Activated CD8-positive, alpha-beta T cell treated with anti-CD3 and anti-CD28 coated beads for 36 hours (primary cell): Measurements from ENCODE around the gene MEX3A. TPM values are rescaled to one million over a fixed set of nuclear protein-coding genes. Genes with fewer than 3 reads are reported as not detected.
A peak's percentile ranks its signal among the peaks of the same experiment; 100 is the strongest.
"Not testable (repeated sequence)": the region's sequence is repeated elsewhere in the genome, so short reads cannot be mapped to it uniquely, and the experiment has no call there.

Experiments used
- ATAC-seq: fragments of 200-7000 bp; cut with Tn5 transposase; one replicate; pipeline ENCODE4 v1.10.0; 2021; ENCODE audit warnings: mild to moderate bottlenecking, moderate library complexity
- CTCF ChIA-PET: fragments of 350-600 bp; sonication (Branson Sonifier 250); formaldehyde crosslinking; loops from one replicate; lab custom pipeline; 2021; ENCODE audit warnings: antibody characterized with exemption; lab: Charles Lee
- POLR2A ChIA-PET: fragments of 350-600 bp; sonication (Branson Sonifier 250); formaldehyde crosslinking; loops from one replicate; lab custom pipeline; 2021; ENCODE audit warnings: antibody characterized with exemption; lab: Charles Lee
- DNase-seq: peaks from one replicate; pipeline ENCODE4 v3.0.0-alpha.2; 2020
- H3K27ac Mint-ChIP-seq: one replicate; pipeline ENCODE4 v1.8.0; 2021; ENCODE audit warnings: mild to moderate bottlenecking, mixed read lengths
- H3K27me3 Mint-ChIP-seq: one replicate; pipeline ENCODE4 v1.8.0; 2021; ENCODE audit warnings: mixed read lengths
- H3K36me3 Mint-ChIP-seq: one replicate; pipeline ENCODE4 v1.8.0; 2021; ENCODE audit warnings: low read depth, mixed read lengths
- H3K4me1 Mint-ChIP-seq: one replicate; pipeline ENCODE4 v1.8.0; 2021; ENCODE audit warnings: low read depth, mixed read lengths
- H3K4me3 Mint-ChIP-seq: one replicate; pipeline ENCODE4 v1.8.0; 2021; ENCODE audit warnings: mild to moderate bottlenecking, moderate library complexity, mixed read lengths
- H3K9me3 Mint-ChIP-seq: one replicate; pipeline ENCODE4 v1.8.0; 2021; ENCODE audit warnings: mixed read lengths
- CTCF ChIP-seq: fragments of 200-600 bp; IDR thresholded peaks from one replicate; pipeline ENCODE4 v1.8.0; 2022; ENCODE audit warnings: antibody characterized with exemption, mild to moderate bottlenecking
- intact Hi-C: fragments of 100-400 bp; cut with micrococcal nuclease; formaldehyde crosslinking; loops from one replicate; pipeline ENCODE4 v1.10.0; 2022
- total RNA-seq, 2 experiments: library from RNA; stranded (reverse); gene quantifications; one replicate each; pipeline ENCODE4 v1.2.3, GENCODE V29; 2021

MEX3A gene
- total RNA-seq, 2 experiments from 2014 or later = 0.45 to 0.83 TPM

- POLR2A ChIA-PET = interaction anchor here (1.1 to 1.2 kb wide), 2 partner anchors 12 to 115 kb away, joined by 3 to 4 read pairs; no protein-coding TSS in a partner anchor
- H3K27me3 Mint-ChIP-seq = peaks cover 1% of the 10 kb centered on the region
- intact Hi-C loops = no loop called here
Measured at GRCh38 chr1:156121457-156121856, 39.2 kb upstream of the MEX3A start.

GRCh38 chr1:156121005-156121404, 38.7 kb upstream of the MEX3A start:
- ChIA-PET POLR2A (interaction anchor here (0.9 to 10.2 kb wide), 5 partner anchors 12 to 115 kb away, joined by 3 to 94 read pairs (median 4); no protein-coding TSS in a partner anchor), CTCF (interaction anchor here (0.8 to 14.1 kb wide), 5 partner anchors 8 to 914 kb away, joined by 3 to 164 read pairs (median 5); no protein-coding TSS in a partner anchor)
- H3K9me3 Mint-ChIP-seq, DNase-seq, H3K27me3 Mint-ChIP-seq, ATAC-seq, H3K36me3 Mint-ChIP-seq, intact Hi-C loops, H3K4me3 Mint-ChIP-seq, H3K27ac Mint-ChIP-seq: not testable (repeated sequence)
- H3K4me1 Mint-ChIP-seq = peaks cover 50% of the 10 kb centered on the region

More at GRCh38 chr1:156121457-156121856, 39.2 kb upstream of the MEX3A start:
- no peak for TF ChIP-seq CTCF
- ATAC-seq = no peak
- Mint-ChIP-seq H3K9me3 (no peaks in the 10 kb centered on the region), H3K36me3 (peaks cover 9% of the 10 kb centered on the region), H3K4me1 (peaks cover 50% of the 10 kb centered on the region), H3K4me3 (no peak overlapping the region), H3K27ac (no peak overlapping the region)
- CTCF ChIA-PET = interaction anchor here (11.1 to 14.1 kb wide), 2 partner anchors 7 to 28 kb away, joined by 103 to 164 read pairs; no protein-coding TSS in a partner anchor
- DNase-seq = no peak

- intact Hi-C loops = no loop called here
- TF ChIP-seq CTCF = no peak
- DNase-seq = no peak
- no peak overlapping the region for H3K4me3 Mint-ChIP-seq
- H3K4me1 Mint-ChIP-seq = peaks cover 49% of the 10 kb centered on the region
- no peaks in the 10 kb centered on the region for H3K9me3 Mint-ChIP-seq
- ATAC-seq = no peak
- H3K36me3 Mint-ChIP-seq = peaks cover 9% of the 10 kb centered on the region
- CTCF ChIA-PET = interaction anchor here (0.8 to 14.1 kb wide), 5 partner anchors 9 to 913 kb away, joined by 3 to 164 read pairs (median 5); no protein-coding TSS in a partner anchor
- POLR2A ChIA-PET = interaction anchor here (0.6 to 10.2 kb wide), 6 partner anchors 9 to 142 kb away, joined by 3 to 94 read pairs (median 4); partner anchors contain the start of gene ARHGEF2
- no peak overlapping the region for H3K27ac Mint-ChIP-seq
- H3K27me3 Mint-ChIP-seq = peaks cover 1% of the 10 kb centered on the region
Measured at GRCh38 chr1:156120318-156120717, 38.1 kb upstream of the MEX3A start.

- peaks cover 1% of the 10 kb centered on the region for H3K27me3 Mint-ChIP-seq
- TF ChIP-seq CTCF = no peak
- CTCF ChIA-PET = interaction anchor here (1.2 to 14.1 kb wide), 4 partner anchors 9 to 26 kb away, joined by 3 to 164 read pairs (median 54); no protein-coding TSS in a partner anchor
Measured at GRCh38 chr1:156119503-156120209, 37.4 kb upstream of the MEX3A start.

GRCh38 chr1:156118177-156118868, 36.1 kb upstream of the MEX3A start:
- ChIA-PET CTCF (interaction anchor here (1.2 to 14.1 kb wide), 3 partner anchors 11 to 28 kb away, joined by 3 to 164 read pairs (median 103); no protein-coding TSS in a partner anchor), POLR2A (interaction anchor here (0.9 to 10.2 kb wide), 4 partner anchors 11 to 21 kb away, joined by 4 to 94 read pairs (median 38); no protein-coding TSS in a partner anchor)
- Mint-ChIP-seq H3K27ac (no peak overlapping the region), H3K4me1 (peaks cover 46% of the 10 kb centered on the region), H3K36me3 (peaks cover 9% of the 10 kb centered on the region), H3K9me3 (no peaks in the 10 kb centered on the region), H3K4me3 (no peak overlapping the region), H3K27me3 (peaks cover 5% of the 10 kb centered on the region)
- no peak for DNase-seq
- no peak for TF ChIP-seq CTCF
- intact Hi-C loops = no loop called here
- no peak for ATAC-seq

More at GRCh38 chr1:156119503-156120209, 37.4 kb upstream of the MEX3A start:
- Mint-ChIP-seq H3K27ac (no peak overlapping the region), H3K9me3 (no peaks in the 10 kb centered on the region), H3K4me3 (no peak overlapping the region), H3K4me1 (peaks cover 47% of the 10 kb centered on the region), H3K36me3 (peaks cover 9% of the 10 kb centered on the region)
- POLR2A ChIA-PET = interaction anchor here (0.6 to 10.2 kb wide), 7 partner anchors 9 to 162 kb away, joined by 3 to 94 read pairs (median 4); partner anchors contain the start of gene ARHGEF2
- intact Hi-C loops = no loop called here
- ATAC-seq (peak; percentile 17), DNase-seq (no peak)
